IMR-90 (cell line): ENCODE data around the gene SEBOX. TPM values are rescaled to one million over a fixed set of nuclear protein-coding genes. Genes with fewer than 3 reads are reported as not detected.

Source experiments
- ATAC-seq: fragments of 200-7000 bp; cut with Tn5 transposase; 2 replicates; pipeline ENCODE4 v1.9.1; 2020; ENCODE audit warnings: low read depth, mild to moderate bottlenecking, moderate library complexity
- BruUV-seq: library from RNA; stranded (reverse); fragments of 400-500 nt; replicated peaks from 2 replicates; lab custom pipeline; 2021; lab: Mats Ljungman, UMichigan
- CTCF ChIA-PET: fragments of 300-600 bp; formaldehyde crosslinking; extraction: SDS; loops from one replicate; lab custom pipeline; 2021; ENCODE audit warnings: antibody characterized with exemption; lab: Yijun Ruan, JAX
- POLR2A ChIA-PET: fragments of 300-600 bp; sonication (Branson Sonifier 250); formaldehyde crosslinking; loops from one replicate; lab custom pipeline; 2022; ENCODE audit warnings: antibody characterized with exemption; ENCODE audit not compliant: unreplicated experiment; lab: Charles Lee
- DNase-seq: peaks from one replicate; pipeline ENCODE4 v3.0.0; 2013
- H2AFZ ChIP-seq: replicated peaks from 2 replicates; pipeline ENCODE3; 2013; ENCODE audit warnings: low read length, mild to moderate bottlenecking; ENCODE audit not compliant: poor library complexity
- H2AK5ac ChIP-seq: 2 replicates; pipeline ENCODE4 v1.6.1; 2013; ENCODE audit warnings: low read depth, low read length, inconsistent platforms
- H2AK9ac ChIP-seq: replicated peaks from 2 replicates; pipeline ENCODE3; 2013; ENCODE audit warnings: mild to moderate bottlenecking, low read depth, low read length, moderate library complexity; ENCODE audit not compliant: poor library complexity
- H2BK120ac ChIP-seq: 2 replicates; pipeline ENCODE4 v1.6.1; 2013; ENCODE audit warnings: low read depth, low read length, inconsistent platforms
- H2BK15ac ChIP-seq: 3 replicates; pipeline ENCODE4 v1.6.1; 2013; ENCODE audit warnings: low read depth, low read length, inconsistent platforms
- H2BK20ac ChIP-seq: 2 replicates; pipeline ENCODE4 v1.6.1; 2013; ENCODE audit warnings: low read depth, mild to moderate bottlenecking, inconsistent platforms, low read length, moderate library complexity
- H2BK5ac ChIP-seq: 2 replicates; pipeline ENCODE4 v1.6.1; 2013; ENCODE audit warnings: mild to moderate bottlenecking, low read depth, low read length, inconsistent platforms; ENCODE audit not compliant: poor library complexity, severe bottlenecking
- H3K14ac ChIP-seq: replicated peaks from 2 replicates; pipeline ENCODE4 v1.6.1; 2013; ENCODE audit warnings: low read depth, low read length, inconsistent platforms
- H3K18ac ChIP-seq: 2 replicates; pipeline ENCODE4 v1.6.1; 2013; ENCODE audit warnings: low read depth, low read length, control low read depth
- H3K23ac ChIP-seq: 2 replicates; pipeline ENCODE4 v1.6.1; 2013; ENCODE audit warnings: low read depth, low read length, inconsistent platforms
- H3K27ac ChIP-seq: 2 replicates; pipeline ENCODE4 v1.5.1; 2013; ENCODE audit warnings: mild to moderate bottlenecking, control low read depth, low read length; ENCODE audit not compliant: insufficient read depth
- H3K27me3 ChIP-seq: 2 replicates; pipeline ENCODE4 v1.6.1; 2013; ENCODE audit warnings: low read length; ENCODE audit not compliant: control insufficient read depth, insufficient read depth
- H3K36me3 ChIP-seq: 2 replicates; pipeline ENCODE4 v1.6.1; 2013; ENCODE audit warnings: low read length, mixed read lengths; ENCODE audit not compliant: control insufficient read depth, insufficient read depth
- H3K4ac ChIP-seq: 2 replicates; pipeline ENCODE4 v1.6.1; 2013; ENCODE audit warnings: low read depth, low read length, inconsistent platforms
- H3K4me1 ChIP-seq: 2 replicates; pipeline ENCODE4 v1.6.1; 2013; ENCODE audit warnings: low read length, mixed read lengths; ENCODE audit not compliant: control insufficient read depth, insufficient read depth
- H3K4me2 ChIP-seq: 2 replicates; pipeline ENCODE4 v1.6.1; 2013; ENCODE audit warnings: low read depth, mild to moderate bottlenecking, control low read depth, low read length, moderate library complexity
- H3K4me3 ChIP-seq: 2 replicates; pipeline ENCODE4 v1.5.1; 2013; ENCODE audit warnings: low read depth, mild to moderate bottlenecking, control low read depth, low read length, moderate library complexity; ENCODE audit not compliant: insufficient read depth
- H3K56ac ChIP-seq: 2 replicates; pipeline ENCODE4 v1.6.1; 2013; ENCODE audit warnings: low read length, inconsistent platforms; ENCODE audit not compliant: insufficient read depth; ENCODE audit errors: extremely low read depth
- H3K79me1 ChIP-seq, 2 experiments: 2 replicates each; pipeline ENCODE4 v1.6.1; 2013; ENCODE audit warnings: low read length in 2 of 2, inconsistent platforms in 1 of 2, low read depth in 1 of 2
- H3K9ac ChIP-seq: 2 replicates; pipeline ENCODE4 v1.6.1; 2013; ENCODE audit warnings: low read depth, low read length, control low read depth
- H3K9me1 ChIP-seq: 2 replicates; pipeline ENCODE4 v1.6.1; 2013; ENCODE audit warnings: low read length, inconsistent platforms; ENCODE audit not compliant: insufficient read depth
- H3K9me3 ChIP-seq: 2 replicates; pipeline ENCODE4 v1.6.1; 2013; ENCODE audit warnings: low read length; ENCODE audit not compliant: control insufficient read depth, insufficient read depth
- H4K20me1 ChIP-seq: 2 replicates; pipeline ENCODE4 v1.6.1; 2013; ENCODE audit warnings: low read length, inconsistent platforms; ENCODE audit not compliant: insufficient read depth
- H4K5ac ChIP-seq: 2 replicates; pipeline ENCODE4 v1.6.1; 2013; ENCODE audit warnings: mild to moderate bottlenecking, low read depth, low read length, control low read depth
- H4K8ac ChIP-seq, 2 experiments: 2 replicates each; pipeline ENCODE4 v1.6.1; 2013; ENCODE audit warnings: low read depth in 2 of 2, low read length in 2 of 2, control low read depth in 1 of 2, inconsistent platforms in 1 of 2
- H4K91ac ChIP-seq: 2 replicates; pipeline ENCODE4 v1.6.1; 2013; ENCODE audit warnings: low read depth, low read length, inconsistent platforms; ENCODE audit not compliant: insufficient read depth
- FOS ChIP-seq: fragments of 150-350 bp; IDR thresholded peaks from 2 replicates; pipeline ENCODE4 v1.6.1; 2016; ENCODE audit warnings: low read depth, low read length
- MAFK ChIP-seq: IDR thresholded peaks from 2 replicates; pipeline ENCODE4 v1.6.1; 2012; ENCODE audit warnings: low read depth, low read length, improper control_type of control experiment
- NFE2L2 ChIP-seq: fragments of 150-350 bp; IDR thresholded peaks from 2 replicates; pipeline ENCODE4 v1.6.1; 2016; ENCODE audit warnings: low read depth, mild to moderate bottlenecking, low read length
- RAD21 ChIP-seq: IDR thresholded peaks from 2 replicates; pipeline ENCODE4 v1.6.1; 2012; ENCODE audit warnings: low read length, improper control_type of control experiment
- RFX5 ChIP-seq: IDR thresholded peaks from 2 replicates; pipeline ENCODE4 v1.8.0; 2012; ENCODE audit warnings: low read depth, mild to moderate bottlenecking, low read length, moderate library complexity
- SMC3 ChIP-seq: fragments of 150-350 bp; IDR thresholded peaks from 2 replicates; pipeline ENCODE4 v1.6.1; 2016; ENCODE audit warnings: low read depth, mild to moderate bottlenecking, antibody characterized with exemption, low read length, moderate library complexity
- WGBS, 2 experiments: methylation state at CpG; one replicate each; pipeline versions ENCODE4 v1.1.5 to v1.1.7; 2013; ENCODE audit warnings: missing lambda C conversion rate in 2 of 2; ENCODE audit not compliant: insufficient read length in 1 of 2; ENCODE audit errors: extremely low coverage in 2 of 2; 5-methylcytosine and 5-hydroxymethylcytosine counted together
- dilution Hi-C: fragments of 300-500 bp; cut with HindIII; formaldehyde crosslinking; loops from one replicate; pipeline ENCODE4 v1.14.3; 2018; ENCODE audit warnings: low sequenced_read_pairs; ENCODE audit not compliant: unreplicated experiment
- in situ Hi-C: fragments of 300-500 bp; cut with MboI; formaldehyde crosslinking; loops from 3 replicates; pipeline ENCODE4 v1.14.3; 2019; ENCODE audit warnings: low sequenced_read_pairs, inconsistent platforms, mixed read lengths
- intact Hi-C: fragments of 100-400 bp; cut with micrococcal nuclease; formaldehyde crosslinking; loops from 2 replicates; pipeline ENCODE4 v1.10.0; 2022
- polyA plus RNA-seq, 3 experiments: library from polyadenylated mRNA; depleted of rRNA; stranded (reverse); fragments of >200 nt; gene quantifications; 2 replicates each; pipeline ENCODE4 v1.2.3, GENCODE V29; 2012; ENCODE audit warnings: low replicate concordance in 1 of 3
- total RNA-seq: library from RNA; depleted of rRNA; stranded (reverse); fragments of >200 nt; gene quantifications from 2 replicates; pipeline ENCODE4 v1.2.3, GENCODE V29; 2012
- TF ChIP-seq, protein P1 (sequence below): conservative IDR thresholded peaks from 2 replicates; pipeline ENCODE4 v1.5.1; 2012; ENCODE audit warnings: mild to moderate bottlenecking, low read depth, low read length, improper control_type of control experiment

SEBOX gene
- total and polyA plus RNA-seq, 2 of the 4 experiments (the other 2 are of a cell fraction), result not detected

DNA sequence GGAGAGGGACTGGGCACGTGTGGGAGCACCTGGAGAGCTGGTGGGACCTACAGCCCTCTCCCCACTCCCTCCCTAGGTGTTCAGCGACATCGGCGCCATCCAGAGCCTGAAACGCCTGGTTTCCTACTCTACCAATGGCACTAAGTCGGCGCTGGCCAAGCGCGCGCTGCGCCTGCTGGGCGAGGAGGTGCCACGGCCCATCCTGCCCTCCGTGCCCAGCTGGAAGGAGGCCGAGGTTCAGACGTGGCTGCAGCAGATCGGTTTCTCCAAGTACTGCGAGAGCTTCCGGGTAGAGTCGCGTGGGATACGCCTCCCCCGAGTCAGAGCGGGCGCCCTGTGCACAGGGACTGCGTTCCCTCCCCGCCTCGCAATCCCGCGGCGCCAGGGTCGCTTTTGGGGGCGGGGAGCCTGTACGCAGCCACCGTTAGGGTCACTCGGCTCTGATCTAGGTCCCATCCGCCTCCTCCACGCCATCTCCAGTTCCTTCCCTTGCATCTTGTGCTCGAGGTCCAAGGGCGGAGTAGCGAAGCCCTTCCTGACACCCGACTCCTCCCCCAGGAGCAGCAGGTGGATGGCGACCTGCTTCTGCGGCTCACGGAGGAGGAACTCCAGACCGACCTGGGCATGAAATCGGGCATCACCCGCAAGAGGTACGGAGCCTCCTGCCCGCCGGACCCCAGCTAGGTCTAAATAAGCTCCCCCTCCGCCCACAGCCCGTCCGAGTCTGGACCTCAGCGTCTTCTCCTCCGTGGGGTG, 19.5 kb upstream of the SEBOX start:
- Histone ChIP-seq H4K5ac (no peak overlapping the region), H3K27me3 (no peaks in the 10 kb centered on the region), H4K91ac (no peak overlapping the region), H2BK15ac (no peak overlapping the region), H3K18ac (no peak overlapping the region), H3K14ac (no peak overlapping the region), H3K27ac (no peak overlapping the region), H2BK20ac (no peak overlapping the region), H2AFZ (peak overlapping the region; percentile 32), H3K9me1 (peaks cover 7% of the 10 kb centered on the region; the same call in 1 of the 2 replicates), H3K4ac (no peak overlapping the region), H3K56ac (no peak overlapping the region), H3K9ac (no peak overlapping the region), H2BK5ac (no peak overlapping the region), H2AK9ac (no peak overlapping the region), H3K4me3 (no peak overlapping the region), H2BK120ac (no peak overlapping the region), H3K36me3 (peaks cover 34% of the 10 kb centered on the region), H4K20me1 (peaks cover 20% of the 10 kb centered on the region), H3K4me1 (peaks cover 3% of the 10 kb centered on the region; the same call in 1 of the 2 replicates), H2AK5ac (no peak overlapping the region), H4K8ac (no peak overlapping the region), H3K79me1 (peaks cover 0 to 20% of the 10 kb centered on the region in 2 experiments; a peak in 2 of 4 replicates), H3K4me2 (no peak overlapping the region), H3K23ac (no peak overlapping the region), H3K9me3 (no peaks in the 10 kb centered on the region)
- dilution Hi-C loops (no loop called here), intact Hi-C loops (no loop called here), in situ Hi-C loops (no loop called here)
- CTCF ChIA-PET, result no interaction called here
- no TSS peak for BruUV-seq
- TF ChIP-seq SMC3 (no peak), FOS (no peak), RFX5 (no peak), NFE2L2 (no peak), MAFK (no peak), RAD21 (no peak)
- TF ChIP-seq, protein P1, sequence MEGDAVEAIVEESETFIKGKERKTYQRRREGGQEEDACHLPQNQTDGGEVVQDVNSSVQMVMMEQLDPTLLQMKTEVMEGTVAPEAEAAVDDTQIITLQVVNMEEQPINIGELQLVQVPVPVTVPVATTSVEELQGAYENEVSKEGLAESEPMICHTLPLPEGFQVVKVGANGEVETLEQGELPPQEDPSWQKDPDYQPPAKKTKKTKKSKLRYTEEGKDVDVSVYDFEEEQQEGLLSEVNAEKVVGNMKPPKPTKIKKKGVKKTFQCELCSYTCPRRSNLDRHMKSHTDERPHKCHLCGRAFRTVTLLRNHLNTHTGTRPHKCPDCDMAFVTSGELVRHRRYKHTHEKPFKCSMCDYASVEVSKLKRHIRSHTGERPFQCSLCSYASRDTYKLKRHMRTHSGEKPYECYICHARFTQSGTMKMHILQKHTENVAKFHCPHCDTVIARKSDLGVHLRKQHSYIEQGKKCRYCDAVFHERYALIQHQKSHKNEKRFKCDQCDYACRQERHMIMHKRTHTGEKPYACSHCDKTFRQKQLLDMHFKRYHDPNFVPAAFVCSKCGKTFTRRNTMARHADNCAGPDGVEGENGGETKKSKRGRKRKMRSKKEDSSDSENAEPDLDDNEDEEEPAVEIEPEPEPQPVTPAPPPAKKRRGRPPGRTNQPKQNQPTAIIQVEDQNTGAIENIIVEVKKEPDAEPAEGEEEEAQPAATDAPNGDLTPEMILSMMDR, result no peak
- POLR2A ChIA-PET, result no interaction called here
- DNase-seq (no peak), ATAC-seq (no peak)
- 70% methylated on average over 31 of the region's 56 CpGs; no CpG with 5 or more reads in 1 of the 2 experiments for WGBS, 2 experiments
